ENCODE data around the gene TMEM190. TPM values are rescaled to one million over a fixed set of nuclear protein-coding genes. Genes with fewer than 3 reads are reported as not detected.

Gene TMEM190
- total RNA-seq, 1 donor from 2014 or later, result 2.2 TPM

DNA sequence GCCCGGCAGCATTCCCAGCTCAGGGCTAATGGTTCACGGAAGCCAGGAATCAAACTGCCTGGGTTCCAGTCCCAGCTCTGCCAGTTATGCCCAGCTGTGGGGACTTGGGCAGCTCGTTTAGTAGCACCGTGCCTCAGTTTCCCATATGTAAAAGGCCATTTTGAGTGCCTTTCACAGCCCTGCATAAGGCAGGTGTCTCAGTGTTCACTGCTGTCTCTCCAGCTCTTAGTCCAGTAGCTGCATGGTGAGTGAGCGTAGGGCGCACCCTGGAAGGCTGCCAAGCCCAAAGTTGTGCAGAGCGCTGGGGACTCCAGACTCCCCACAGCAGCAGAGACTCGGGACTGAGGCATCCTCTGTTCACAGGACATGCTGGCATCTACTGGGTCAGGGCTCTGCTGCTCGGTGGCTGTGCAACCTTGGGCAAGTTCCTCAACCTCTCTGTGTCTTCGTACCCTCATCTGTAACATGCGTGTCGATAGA lies 14.6 kb downstream of the TMEM190 start:
- H3K36me3 Mint-ChIP-seq, result peaks cover 20% of the 10 kb centered on the region
- no peak for TF ChIP-seq CTCF (IDR thresholded peaks at IDR 0.05; ENCODE audit: unreplicated experiment)
- DNase-seq (ENCODE audit: low spot score in 2 of 2, unreplicated experiment in 2 of 2), result no peak
- no peak overlapping the region for H3K4me3 Mint-ChIP-seq
- peaks cover 45% of the 10 kb centered on the region for H3K4me1 Mint-ChIP-seq
- H3K9me3 Mint-ChIP-seq, result no peaks in the 10 kb centered on the region
- no peak overlapping the region for H3K27ac Mint-ChIP-seq
- H3K27me3 Mint-ChIP-seq (ENCODE audit: low read depth), result no peaks in the 10 kb centered on the region

- Mint-ChIP-seq H3K36me3 (peaks cover 14% of the 10 kb centered on the region), H3K27me3 (ENCODE audit: low read depth) (no peaks in the 10 kb centered on the region), H3K4me1 (peaks cover 37% of the 10 kb centered on the region), H3K4me3 (no peak overlapping the region), H3K27ac (no peak overlapping the region), H3K9me3 (no peaks in the 10 kb centered on the region)
- no peak for DNase-seq (ENCODE audit: low spot score in 2 of 2, unreplicated experiment in 2 of 2)
- TF ChIP-seq CTCF (IDR thresholded peaks at IDR 0.05; ENCODE audit: unreplicated experiment), result no peak
Measured at GRCh38 chr19:55391702-55392615, 15.3 kb downstream of the TMEM190 start.

DNA sequence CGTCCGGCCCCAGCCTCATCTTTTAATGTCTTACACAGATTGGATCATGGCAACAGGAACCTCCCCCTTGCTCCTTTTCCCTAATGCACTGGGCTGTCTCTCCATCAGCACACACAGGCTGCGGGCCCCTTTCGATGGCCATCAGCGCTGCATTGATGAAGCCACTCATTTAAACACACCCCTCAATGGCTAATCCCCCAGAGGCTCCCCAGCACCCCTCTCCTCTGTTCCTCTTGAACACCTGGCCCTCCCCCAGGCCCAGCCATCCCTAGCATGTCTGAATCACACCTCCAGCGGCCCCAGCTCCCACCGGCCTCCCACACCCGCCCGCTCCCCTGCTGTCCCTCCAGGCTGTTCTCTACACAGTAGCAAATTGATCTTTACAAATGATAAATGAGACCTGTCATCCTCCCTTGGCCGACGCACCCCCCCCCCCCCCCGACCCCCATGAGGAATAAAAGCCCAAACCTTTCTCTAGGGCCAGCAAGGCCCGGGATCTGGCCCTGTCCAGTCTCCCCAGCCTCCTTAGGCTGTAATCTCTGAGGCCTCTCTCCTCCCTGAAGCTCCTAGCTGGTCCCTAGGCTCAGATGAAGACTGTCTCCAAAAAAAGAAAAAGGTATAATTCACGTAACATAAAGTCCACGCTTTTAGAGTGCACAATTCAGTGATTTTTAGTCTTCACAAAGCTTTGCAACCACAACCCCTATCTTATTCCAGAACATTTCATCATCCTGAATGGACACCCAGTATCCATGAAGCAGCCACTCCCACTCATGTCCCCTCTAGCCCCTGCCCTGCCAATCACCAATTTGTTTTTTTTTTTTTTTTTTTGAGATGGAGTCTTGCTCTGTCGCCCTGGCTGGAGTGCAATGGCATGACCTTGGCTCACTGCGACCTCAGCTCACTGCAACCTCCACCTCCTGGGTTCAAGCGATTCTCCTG lies 16.5 kb downstream of the TMEM190 start:
- H3K27ac Mint-ChIP-seq, result no peak overlapping the region
- peaks cover 15% of the 10 kb centered on the region for H3K36me3 Mint-ChIP-seq
- peaks cover 26% of the 10 kb centered on the region for H3K4me1 Mint-ChIP-seq
- TF ChIP-seq CTCF (IDR thresholded peaks at IDR 0.05; ENCODE audit: unreplicated experiment), result no peak
- no peaks in the 10 kb centered on the region for H3K9me3 Mint-ChIP-seq
- no peaks in the 10 kb centered on the region for H3K27me3 Mint-ChIP-seq (ENCODE audit: low read depth)
- DNase-seq (ENCODE audit: low spot score in 2 of 2, unreplicated experiment in 2 of 2), result no peak
- no peak overlapping the region for H3K4me3 Mint-ChIP-seq

- H3K36me3 Mint-ChIP-seq, result peaks cover 19% of the 10 kb centered on the region
- no peak overlapping the region for H3K4me3 Mint-ChIP-seq
- H3K27ac Mint-ChIP-seq, result no peak overlapping the region
- TF ChIP-seq CTCF (IDR thresholded peaks at IDR 0.05; ENCODE audit: unreplicated experiment), result no peak
- DNase-seq (ENCODE audit: low spot score in 2 of 2, unreplicated experiment in 2 of 2), result no peak
- no peaks in the 10 kb centered on the region for H3K27me3 Mint-ChIP-seq (ENCODE audit: low read depth)
- no peaks in the 10 kb centered on the region for H3K9me3 Mint-ChIP-seq
- peaks cover under 1% of the 10 kb centered on the region for H3K4me1 Mint-ChIP-seq
Measured at GRCh38 chr19:55398200-55398925, 21.7 kb downstream of the TMEM190 start.
